Mucosa of rectum (tissue), 2 donors: ENCODE results near the gene AFDN.

Source experiments
- H3K27ac ChIP-seq, 2 donors: one replicate each; pipeline ENCODE4 v1.7.0; 2013; ENCODE audit warnings: inconsistent platforms in 2 of 2, low read depth in 2 of 2, low read length in 2 of 2
- H3K27me3 ChIP-seq, 2 donors: one replicate each; pipeline ENCODE4 v1.7.0; 2013; ENCODE audit warnings: low read length in 2 of 2; ENCODE audit not compliant: control insufficient read depth in 2 of 2, insufficient read depth in 2 of 2
- H3K36me3 ChIP-seq, 2 donors: one replicate each; pipeline ENCODE4 v1.7.0; 2013; ENCODE audit warnings: low read length in 2 of 2; ENCODE audit not compliant: control insufficient read depth in 2 of 2, insufficient read depth in 2 of 2
- H3K4me1 ChIP-seq, 2 donors: one replicate each; pipeline ENCODE4 v1.7.0; 2013; ENCODE audit warnings: low read length in 2 of 2, mild to moderate bottlenecking in 1 of 2; ENCODE audit not compliant: control insufficient read depth in 2 of 2, insufficient read depth in 2 of 2
- H3K4me3 ChIP-seq, 2 donors: one replicate each; pipeline ENCODE4 v1.7.0; 2013; ENCODE audit warnings: low read length in 2 of 2
- H3K9ac ChIP-seq, 2 donors: one replicate each; pipeline ENCODE4 v1.7.0; 2013; ENCODE audit warnings: low read length in 2 of 2, low read depth in 1 of 2, mild to moderate bottlenecking in 1 of 2
- H3K9me3 ChIP-seq, 2 donors: one replicate each; pipeline ENCODE4 v1.7.0; 2013; ENCODE audit warnings: low read length in 2 of 2; ENCODE audit not compliant: control insufficient read depth in 2 of 2
- donor health status: healthy.
- donor health status: Normal muscosa, but diverticular disease.

The AFDN gene

GRCh38 chr6:167946007-167946406 lies 119.3 kb downstream of the AFDN start:
- H3K9me3 ChIP-seq: no peaks in the 10 kb centered on the region
- H3K27ac ChIP-seq: no peak overlapping the region
- H3K4me3 ChIP-seq: no peak overlapping the region
- H3K27me3 ChIP-seq: no peaks in the 10 kb centered on the region
- H3K36me3 ChIP-seq: peaks cover 59 to 62% of the 10 kb centered on the region in 2 donors
- peaks cover 0 to 5% of the 10 kb centered on the region in 2 donors for H3K4me1 ChIP-seq
- H3K9ac ChIP-seq: no peak overlapping the region

- no peak overlapping the region for H3K27ac ChIP-seq
- H3K9me3 ChIP-seq: no peaks in the 10 kb centered on the region
- H3K36me3 ChIP-seq: peaks cover 65 to 68% of the 10 kb centered on the region in 2 donors
- H3K4me1 ChIP-seq: peaks cover 0 to 5% of the 10 kb centered on the region in 2 donors
- H3K9ac ChIP-seq: no peak overlapping the region
- H3K27me3 ChIP-seq: no peaks in the 10 kb centered on the region
- no peak overlapping the region for H3K4me3 ChIP-seq
Measured at GRCh38 chr6:167946604-167947003, 119.9 kb downstream of the AFDN start.

DNA sequence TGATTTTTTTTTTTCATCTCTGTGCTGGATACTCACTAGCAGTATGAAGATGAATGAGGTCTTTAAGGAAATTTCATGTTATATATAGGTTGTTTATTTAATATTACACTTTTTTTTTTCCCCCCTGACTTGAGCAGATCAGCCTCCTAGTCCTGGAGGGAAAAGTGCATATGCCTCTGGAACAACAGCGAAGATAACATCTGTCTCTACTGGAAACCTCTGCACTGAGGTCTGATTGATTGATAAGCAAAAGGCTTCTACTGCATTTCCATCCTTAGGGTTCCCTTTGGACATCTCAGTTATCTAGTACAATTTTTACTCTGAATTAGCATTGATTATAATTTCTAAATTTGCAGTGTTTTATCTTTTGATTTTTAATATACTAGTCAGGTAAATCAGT lies 121.0 kb downstream of the AFDN start:
- H3K36me3 ChIP-seq: peaks cover 70 to 78% of the 10 kb centered on the region in 2 donors
- no peak overlapping the region for H3K9ac ChIP-seq
- no peaks in the 10 kb centered on the region for H3K27me3 ChIP-seq
- H3K4me1 ChIP-seq: peaks cover 3 to 9% of the 10 kb centered on the region in 2 donors
- no peak overlapping the region for H3K4me3 ChIP-seq
- H3K27ac ChIP-seq: no peak overlapping the region
- no peaks in the 10 kb centered on the region for H3K9me3 ChIP-seq

DNA sequence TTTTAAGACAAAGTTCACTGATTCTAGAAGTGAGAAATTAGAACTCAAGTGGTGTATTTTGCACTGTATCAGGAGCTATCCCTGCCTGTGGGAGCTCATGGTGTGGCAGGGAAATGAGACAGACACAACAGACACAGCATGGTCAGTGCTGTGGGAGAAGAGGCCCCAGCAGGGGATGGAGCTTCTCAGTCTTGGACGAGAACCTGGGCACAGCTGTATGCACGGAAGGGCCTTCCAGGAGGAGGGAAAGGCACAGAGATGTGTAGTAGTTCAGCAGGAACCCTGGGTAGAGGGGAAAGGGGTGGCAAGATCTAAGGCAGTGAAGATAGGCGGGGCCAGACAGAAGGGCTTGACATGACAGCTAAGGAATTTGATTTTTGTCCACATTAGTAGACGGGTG lies 122.0 kb downstream of the AFDN start:
- Histone ChIP-seq H3K36me3 (peaks cover 65 to 71% of the 10 kb centered on the region in 2 donors), H3K27ac (no peak overlapping the region), H3K4me3 (no peak overlapping the region), H3K9me3 (no peaks in the 10 kb centered on the region), H3K4me1 (peaks cover 3 to 9% of the 10 kb centered on the region in 2 donors), H3K27me3 (no peaks in the 10 kb centered on the region), H3K9ac (no peak overlapping the region)

DNA sequence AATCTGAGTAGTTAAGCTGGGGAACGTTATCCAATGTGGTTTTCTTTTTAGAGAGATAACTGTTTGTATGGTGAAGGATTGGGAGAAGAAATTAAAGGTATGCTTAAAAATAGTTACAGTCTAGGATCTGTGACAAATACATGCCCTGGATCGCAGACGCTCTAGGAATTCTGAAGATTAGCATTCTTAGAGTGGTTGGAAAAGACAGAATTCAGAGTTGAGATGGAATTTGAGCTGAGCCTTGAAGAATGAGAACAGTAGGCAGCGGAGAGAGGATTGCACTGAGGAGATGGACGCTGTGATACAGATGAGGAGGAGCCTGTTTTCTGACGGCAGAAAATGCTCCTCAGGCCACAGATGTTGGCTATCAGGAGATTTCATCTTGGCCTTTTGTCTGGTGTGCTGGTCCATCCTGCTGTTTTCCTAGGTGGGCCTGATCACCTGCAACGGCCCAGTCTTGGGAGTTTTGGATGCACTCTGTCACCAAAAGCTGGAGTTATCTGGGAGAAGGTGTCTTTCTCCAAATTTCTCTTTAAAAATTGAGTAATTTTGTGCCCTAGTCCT lies 122.5 kb downstream of the AFDN start:
- H3K27ac ChIP-seq: no peak overlapping the region
- peaks cover 3 to 9% of the 10 kb centered on the region in 2 donors for H3K4me1 ChIP-seq
- no peaks in the 10 kb centered on the region for H3K27me3 ChIP-seq
- H3K4me3 ChIP-seq: no peak overlapping the region
- H3K9ac ChIP-seq: no peak overlapping the region
- no peaks in the 10 kb centered on the region for H3K9me3 ChIP-seq
- peaks cover 61 to 66% of the 10 kb centered on the region in 2 donors for H3K36me3 ChIP-seq

GRCh38 chr6:167951781-167952511 lies 125.2 kb downstream of the AFDN start:
- Histone ChIP-seq H3K4me1 (peaks cover 3 to 9% of the 10 kb centered on the region in 2 donors), H3K9me3 (no peaks in the 10 kb centered on the region), H3K27me3 (no peaks in the 10 kb centered on the region), H3K4me3 (no peak overlapping the region), H3K36me3 (peaks cover 54 to 55% of the 10 kb centered on the region in 2 donors), H3K27ac (no peak overlapping the region), H3K9ac (no peak overlapping the region)

- Histone ChIP-seq H3K36me3 (peaks cover 51 to 56% of the 10 kb centered on the region in 2 donors), H3K27me3 (no peaks in the 10 kb centered on the region), H3K9ac (no peak overlapping the region)
Measured at GRCh38 chr6:167952512-167952859, 125.8 kb downstream of the AFDN start.

GRCh38 chr6:167953551-167953950 lies 126.8 kb downstream of the AFDN start:
- H3K4me3 ChIP-seq: no peak overlapping the region
- no peak overlapping the region for H3K27ac ChIP-seq
- no peaks in the 10 kb centered on the region for H3K9me3 ChIP-seq
- no peak overlapping the region for H3K9ac ChIP-seq
- peaks cover 3 to 9% of the 10 kb centered on the region in 2 donors for H3K4me1 ChIP-seq
- H3K36me3 ChIP-seq: peaks cover 42 to 56% of the 10 kb centered on the region in 2 donors
- no peaks in the 10 kb centered on the region for H3K27me3 ChIP-seq

More at GRCh38 chr6:167952512-167952859, 125.8 kb downstream of the AFDN start:
- Histone ChIP-seq H3K9me3 (no peaks in the 10 kb centered on the region), H3K4me3 (no peak overlapping the region), H3K4me1 (peaks cover 3 to 9% of the 10 kb centered on the region in 2 donors), H3K27ac (no peak overlapping the region)

- Histone ChIP-seq H3K9ac (no peak overlapping the region), H3K27me3 (no peaks in the 10 kb centered on the region), H3K36me3 (peaks cover 36 to 50% of the 10 kb centered on the region in 2 donors), H3K4me3 (no peak overlapping the region), H3K9me3 (no peaks in the 10 kb centered on the region), H3K4me1 (peaks cover 3 to 7% of the 10 kb centered on the region in 2 donors), H3K27ac (no peak overlapping the region)
Measured at GRCh38 chr6:167954151-167954550, 127.4 kb downstream of the AFDN start.

DNA sequence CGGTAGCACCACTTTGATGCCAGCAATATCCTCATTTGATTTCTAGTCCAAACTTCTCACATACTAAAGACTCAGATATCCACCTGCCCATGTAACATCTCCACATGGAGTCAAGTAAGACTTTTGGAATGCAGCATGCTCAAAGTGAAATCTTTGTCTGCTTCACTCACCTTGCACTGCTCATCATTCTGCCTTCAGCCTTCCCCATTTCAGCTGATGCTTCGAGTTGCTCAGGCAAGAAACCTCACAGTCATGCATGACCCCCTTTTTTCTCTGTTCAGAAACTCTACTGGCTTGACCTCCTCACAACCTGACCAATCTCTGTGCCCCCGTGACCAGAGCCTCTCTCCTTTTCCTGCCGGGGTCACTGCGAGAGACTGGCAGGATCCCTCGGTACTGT lies 129.8 kb downstream of the AFDN start:
- no peak overlapping the region for H3K27ac ChIP-seq

More for the DNA sequence above, 129.8 kb downstream of the AFDN start:
- H3K27me3 ChIP-seq: no peaks in the 10 kb centered on the region
- peaks cover 17 to 28% of the 10 kb centered on the region in 2 donors for H3K36me3 ChIP-seq
- H3K9ac ChIP-seq: no peak overlapping the region
- H3K9me3 ChIP-seq: no peaks in the 10 kb centered on the region
- no peak overlapping the region for H3K4me3 ChIP-seq
- peaks cover 3 to 4% of the 10 kb centered on the region in 2 donors for H3K4me1 ChIP-seq
